ENCODE measurements around the gene CCDC190.

DNA sequence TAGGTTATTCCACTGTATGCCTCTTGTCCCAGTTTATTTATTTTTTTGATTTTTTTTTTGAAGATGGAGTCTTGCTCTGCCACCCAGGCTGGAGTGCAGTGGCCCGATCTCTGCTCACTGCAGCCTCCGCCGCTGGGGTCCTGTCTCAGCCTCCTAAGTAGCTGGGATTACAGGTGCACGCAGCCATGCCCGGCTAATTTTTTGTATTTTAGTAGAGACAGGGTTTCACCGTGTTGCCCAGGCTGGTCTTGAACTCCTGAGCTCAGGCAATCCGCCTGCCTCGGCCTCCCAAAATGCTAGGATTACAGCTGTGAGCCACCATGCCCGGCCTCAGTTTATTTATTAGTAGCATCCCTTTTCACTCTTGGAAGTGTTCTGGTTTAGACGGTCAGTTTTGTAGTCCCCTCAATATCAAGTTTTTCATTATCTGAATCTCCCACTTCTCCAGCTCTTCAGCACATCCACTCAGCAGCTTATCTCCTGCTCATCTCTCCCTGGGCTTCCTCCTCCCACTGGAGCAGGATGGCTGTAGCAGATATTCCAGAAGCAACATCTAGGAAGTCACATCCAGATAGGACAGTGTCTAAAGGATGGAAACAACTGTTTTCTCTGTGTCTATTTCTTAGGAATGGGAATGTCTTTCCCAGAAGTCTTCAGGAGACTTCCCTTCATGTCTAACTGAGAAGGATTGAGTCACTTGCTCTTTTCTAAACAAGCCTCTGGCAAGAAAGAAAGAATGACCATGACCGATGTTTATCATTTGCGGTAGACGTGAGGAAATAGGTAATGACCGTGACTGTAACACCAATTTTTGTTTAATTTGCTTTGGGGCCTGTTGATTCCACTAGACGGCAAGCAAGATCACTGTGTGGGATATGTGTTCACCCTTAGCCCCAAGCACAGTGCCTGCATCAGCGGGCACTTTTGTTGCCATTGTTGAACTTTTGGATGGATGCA lies 14.4 kb downstream of the CCDC190 start:
- TF ChIP-seq, protein P1, sequence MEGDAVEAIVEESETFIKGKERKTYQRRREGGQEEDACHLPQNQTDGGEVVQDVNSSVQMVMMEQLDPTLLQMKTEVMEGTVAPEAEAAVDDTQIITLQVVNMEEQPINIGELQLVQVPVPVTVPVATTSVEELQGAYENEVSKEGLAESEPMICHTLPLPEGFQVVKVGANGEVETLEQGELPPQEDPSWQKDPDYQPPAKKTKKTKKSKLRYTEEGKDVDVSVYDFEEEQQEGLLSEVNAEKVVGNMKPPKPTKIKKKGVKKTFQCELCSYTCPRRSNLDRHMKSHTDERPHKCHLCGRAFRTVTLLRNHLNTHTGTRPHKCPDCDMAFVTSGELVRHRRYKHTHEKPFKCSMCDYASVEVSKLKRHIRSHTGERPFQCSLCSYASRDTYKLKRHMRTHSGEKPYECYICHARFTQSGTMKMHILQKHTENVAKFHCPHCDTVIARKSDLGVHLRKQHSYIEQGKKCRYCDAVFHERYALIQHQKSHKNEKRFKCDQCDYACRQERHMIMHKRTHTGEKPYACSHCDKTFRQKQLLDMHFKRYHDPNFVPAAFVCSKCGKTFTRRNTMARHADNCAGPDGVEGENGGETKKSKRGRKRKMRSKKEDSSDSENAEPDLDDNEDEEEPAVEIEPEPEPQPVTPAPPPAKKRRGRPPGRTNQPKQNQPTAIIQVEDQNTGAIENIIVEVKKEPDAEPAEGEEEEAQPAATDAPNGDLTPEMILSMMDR (conservative IDR thresholded peaks at IDR 0.05), result no peak
- no peak for TF ChIP-seq EZH2 (IDR thresholded peaks at IDR 0.05; ENCODE audit: low read depth)

Measured in PC-9 (cell line).